SJCRH30 (cell line): ENCODE data around the gene STAG2. TPM values are rescaled to one million over a fixed set of nuclear protein-coding genes. Genes with fewer than 3 reads are reported as not detected.
"Not testable (repeated sequence)": the region's sequence is repeated elsewhere in the genome, so short reads cannot be mapped to it uniquely, and the experiment has no call there.

Source experiments
- DNase-seq, 2 experiments: peaks; one replicate each; pipeline ENCODE4 v3.0.0-alpha.2; 2015 to 2020
- H3K27ac ChIP-seq: fragments of 250-450 bp; sonication (Bioruptor Pico); 2 replicates; pipeline ENCODE4 v1.5.1; 2020; ENCODE audit warnings: mild to moderate bottlenecking, moderate library complexity
- H3K27me3 ChIP-seq: fragments of 250-450 bp; sonication (Bioruptor Pico); 2 replicates; pipeline ENCODE4 v1.5.1; 2020; ENCODE audit warnings: mild to moderate bottlenecking, moderate library complexity
- H3K36me3 ChIP-seq: fragments of 250-450 bp; sonication (Bioruptor Pico); 2 replicates; pipeline ENCODE4 v1.5.1; 2020; ENCODE audit warnings: mild to moderate bottlenecking, moderate library complexity
- H3K4me1 ChIP-seq: fragments of 250-450 bp; sonication (Bioruptor Pico); 2 replicates; pipeline ENCODE4 v1.5.1; 2020; ENCODE audit warnings: mild to moderate bottlenecking, moderate library complexity
- H3K4me3 ChIP-seq: fragments of 250-450 bp; sonication (Bioruptor Pico); 2 replicates; pipeline ENCODE4 v1.5.1; 2020; ENCODE audit warnings: mild to moderate bottlenecking, moderate library complexity
- H3K9me3 ChIP-seq: fragments of 250-450 bp; sonication (Bioruptor Pico); replicated peaks from 2 replicates; pipeline ENCODE4 v1.5.1; 2020; ENCODE audit warnings: mild to moderate bottlenecking, moderate library complexity
- total RNA-seq: library from RNA; depleted of rRNA; stranded (reverse); fragments of >200 nt; shearing (Covaris generic); gene quantifications from 2 replicates; pipeline ENCODE4 v1.2.3, GENCODE V29; 2014

Gene STAG2
- total RNA-seq, 1 experiment from 2014 or later = 299 TPM

DNA sequence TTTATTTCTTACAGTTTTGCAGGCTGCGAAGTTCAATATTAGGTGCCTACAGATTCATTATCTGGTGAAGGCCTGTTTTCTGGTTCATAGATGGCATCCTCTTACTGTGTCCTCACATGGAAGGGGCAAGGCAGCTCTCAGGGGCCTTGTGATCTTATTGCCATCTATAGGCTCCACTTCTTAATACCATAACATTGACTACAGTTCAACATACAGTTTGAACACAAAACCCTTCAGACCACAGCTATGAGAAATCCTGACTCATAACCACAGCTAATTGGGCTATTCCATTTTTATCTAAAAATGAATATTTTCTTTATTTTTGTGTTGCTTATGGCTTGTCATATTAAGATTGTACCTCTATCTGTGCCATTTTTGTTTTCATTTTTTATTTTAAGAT, 72.3 kb downstream of the STAG2 start:
- Histone ChIP-seq H3K27ac (no peak overlapping the region), H3K9me3 (no peaks in the 10 kb centered on the region), H3K36me3 (peaks cover 61% of the 10 kb centered on the region), H3K4me1 (peaks cover 4% of the 10 kb centered on the region; the same call in 1 of the 2 replicates), H3K4me3 (no peak overlapping the region), H3K27me3 (no peaks in the 10 kb centered on the region)
- DNase-seq = peak in 1 of 2 experiments; percentile 11

DNA sequence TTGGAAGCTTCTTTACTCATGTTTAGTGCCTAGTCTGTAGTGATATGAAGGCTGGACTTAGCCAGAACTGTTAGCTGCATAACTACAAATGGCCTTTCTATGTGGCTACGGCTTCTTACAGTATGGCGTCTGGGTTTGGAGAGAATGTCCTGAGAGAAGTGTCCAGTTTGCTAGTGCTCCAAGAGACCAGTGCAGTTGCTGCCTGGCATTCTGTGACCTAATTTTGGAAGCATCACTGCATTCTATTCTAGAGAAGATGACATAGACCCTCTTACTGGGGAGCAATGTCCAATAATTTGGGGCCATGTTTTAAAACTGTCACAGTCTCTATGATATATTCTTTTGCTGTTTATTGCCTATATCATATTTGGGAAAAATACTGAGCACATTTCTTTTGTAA, 74.2 kb downstream of the STAG2 start:
- Histone ChIP-seq H3K9me3 (no peaks in the 10 kb centered on the region), H3K4me3 (no peak overlapping the region), H3K27me3 (no peaks in the 10 kb centered on the region), H3K36me3 (peaks cover 71% of the 10 kb centered on the region), H3K4me1 (peaks cover 4% of the 10 kb centered on the region; the same call in 1 of the 2 replicates), H3K27ac (no peak overlapping the region)
- no peak for DNase-seq

- no peak overlapping the region for H3K4me3 ChIP-seq
- no peak for DNase-seq
- H3K27me3 ChIP-seq = no peaks in the 10 kb centered on the region
- no peaks in the 10 kb centered on the region for H3K4me1 ChIP-seq
- H3K9me3 ChIP-seq = no peaks in the 10 kb centered on the region
- peaks cover 66% of the 10 kb centered on the region for H3K36me3 ChIP-seq
- H3K27ac ChIP-seq = no peak overlapping the region
Observed at GRCh38 chrX:124042042-124042441, 80.5 kb downstream of the STAG2 start.

GRCh38 chrX:124045109-124045508, 83.6 kb downstream of the STAG2 start:
- H3K9me3 ChIP-seq = no peaks in the 10 kb centered on the region
- H3K36me3 ChIP-seq = peaks cover 60% of the 10 kb centered on the region
- no peak overlapping the region for H3K27ac ChIP-seq
- no peak for DNase-seq
- no peaks in the 10 kb centered on the region for H3K4me1 ChIP-seq
- no peak overlapping the region for H3K4me3 ChIP-seq
- no peaks in the 10 kb centered on the region for H3K27me3 ChIP-seq

GRCh38 chrX:124084417-124084816, 122.9 kb downstream of the STAG2 start:
- H3K9me3 ChIP-seq, H3K4me1 ChIP-seq, H3K27me3 ChIP-seq, H3K27ac ChIP-seq, H3K4me3 ChIP-seq, DNase-seq: not testable (repeated sequence)
- H3K36me3 ChIP-seq = peaks cover 84% of the 10 kb centered on the region

DNA sequence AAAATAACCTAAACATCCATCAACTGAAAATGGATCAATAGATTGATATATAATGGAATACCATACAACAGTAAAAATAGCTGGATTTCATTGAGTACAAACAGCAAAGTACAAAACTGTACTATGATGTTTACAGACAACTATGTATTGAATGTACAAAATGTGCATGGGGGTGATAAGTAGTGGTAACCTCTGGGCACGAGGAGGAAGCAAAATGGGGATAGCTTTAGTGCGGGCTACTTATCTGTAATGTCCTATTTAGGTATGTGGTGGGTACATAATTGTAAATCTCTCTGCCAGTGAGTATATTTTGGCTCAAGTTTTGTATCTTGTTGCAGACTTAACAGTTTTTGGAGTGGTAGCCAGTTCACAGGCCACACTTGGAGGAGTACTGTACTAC, 123.6 kb downstream of the STAG2 start:
- Histone ChIP-seq H3K27me3 (no peaks in the 10 kb centered on the region), H3K4me1 (no peaks in the 10 kb centered on the region), H3K4me3 (no peak overlapping the region), H3K36me3 (peaks cover 81% of the 10 kb centered on the region), H3K9me3 (no peaks in the 10 kb centered on the region), H3K27ac (no peak overlapping the region)
- no peak for DNase-seq

GRCh38 chrX:124086411-124086810, 124.9 kb downstream of the STAG2 start:
- Histone ChIP-seq H3K27me3 (no peaks in the 10 kb centered on the region), H3K4me3 (no peak overlapping the region), H3K9me3 (no peaks in the 10 kb centered on the region), H3K27ac (no peak overlapping the region), H3K36me3 (peaks cover 81% of the 10 kb centered on the region), H3K4me1 (no peaks in the 10 kb centered on the region)
- no peak for DNase-seq

GRCh38 chrX:124087000-124087746, 125.7 kb downstream of the STAG2 start:
- no peaks in the 10 kb centered on the region for H3K4me1 ChIP-seq
- peaks cover 81% of the 10 kb centered on the region for H3K36me3 ChIP-seq
- no peak for DNase-seq
- H3K27me3 ChIP-seq = no peaks in the 10 kb centered on the region
- no peaks in the 10 kb centered on the region for H3K9me3 ChIP-seq
- no peak overlapping the region for H3K27ac ChIP-seq
- no peak overlapping the region for H3K4me3 ChIP-seq

- DNase-seq = no peak
- H3K27ac ChIP-seq = no peak overlapping the region
- no peaks in the 10 kb centered on the region for H3K4me1 ChIP-seq
- no peak overlapping the region for H3K4me3 ChIP-seq
- no peaks in the 10 kb centered on the region for H3K9me3 ChIP-seq
- no peaks in the 10 kb centered on the region for H3K27me3 ChIP-seq
- peaks cover 83% of the 10 kb centered on the region for H3K36me3 ChIP-seq
Observed at GRCh38 chrX:124093222-124093621, 131.7 kb downstream of the STAG2 start.

- Histone ChIP-seq H3K27ac (no peak overlapping the region), H3K27me3 (no peaks in the 10 kb centered on the region), H3K4me3 (no peak overlapping the region), H3K9me3 (no peaks in the 10 kb centered on the region), H3K36me3 (peaks cover 86% of the 10 kb centered on the region), H3K4me1 (no peaks in the 10 kb centered on the region)
- DNase-seq = no peak
Observed at GRCh38 chrX:124097116-124097515, 135.6 kb downstream of the STAG2 start.

- Histone ChIP-seq H3K4me1 (no peaks in the 10 kb centered on the region), H3K4me3 (no peak overlapping the region), H3K27me3 (no peaks in the 10 kb centered on the region), H3K9me3 (no peaks in the 10 kb centered on the region), H3K27ac (no peak overlapping the region), H3K36me3 (peaks cover 86% of the 10 kb centered on the region)
- DNase-seq = peak; percentile 9 to 60
Observed at GRCh38 chrX:124098089-124098488, 136.6 kb downstream of the STAG2 start.

DNA sequence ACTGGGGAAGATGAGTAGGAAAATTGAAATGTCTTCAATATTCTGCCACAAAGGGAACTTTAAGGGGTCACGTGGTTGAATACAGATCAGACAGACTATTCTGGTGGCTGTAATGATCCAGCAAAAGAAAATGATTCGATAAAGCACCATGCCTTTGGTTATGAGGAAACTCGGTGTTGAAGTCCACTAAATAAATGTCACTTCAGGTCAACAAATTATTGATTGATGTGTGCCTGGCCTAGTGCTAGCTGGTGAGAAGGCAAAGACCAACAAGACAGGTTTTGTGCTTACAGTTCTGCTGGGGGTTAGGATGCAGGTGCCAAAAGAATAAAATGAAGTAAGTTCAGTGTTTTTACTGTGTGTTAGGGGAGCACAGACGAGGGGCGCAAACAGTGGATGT, 142.5 kb downstream of the STAG2 start:
- no peak overlapping the region for H3K4me3 ChIP-seq
- H3K36me3 ChIP-seq = peaks cover 46% of the 10 kb centered on the region
- no peak overlapping the region for H3K27ac ChIP-seq
- H3K27me3 ChIP-seq = no peaks in the 10 kb centered on the region
- H3K4me1 ChIP-seq = no peaks in the 10 kb centered on the region
- no peaks in the 10 kb centered on the region; the same call in 1 of the 2 replicates for H3K9me3 ChIP-seq
- no peak for DNase-seq

GRCh38 chrX:124104512-124104911, 143.0 kb downstream of the STAG2 start:
- H3K36me3 ChIP-seq = peaks cover 41% of the 10 kb centered on the region
- not testable (repeated sequence) for H3K9me3 ChIP-seq, H3K27ac ChIP-seq, H3K27me3 ChIP-seq, H3K4me3 ChIP-seq, H3K4me1 ChIP-seq, DNase-seq

GRCh38 chrX:124113621-124114600, 152.4 kb downstream of the STAG2 start:
- no peak for DNase-seq
- H3K4me1 ChIP-seq = no peaks in the 10 kb centered on the region
- no peak overlapping the region for H3K27ac ChIP-seq
- no peaks in the 10 kb centered on the region for H3K9me3 ChIP-seq
- H3K36me3 ChIP-seq = no peaks in the 10 kb centered on the region
- no peaks in the 10 kb centered on the region for H3K27me3 ChIP-seq
- H3K4me3 ChIP-seq = no peak overlapping the region

- H3K27me3 ChIP-seq = no peaks in the 10 kb centered on the region
- H3K27ac ChIP-seq = no peak overlapping the region
- no peaks in the 10 kb centered on the region for H3K9me3 ChIP-seq
- H3K4me3 ChIP-seq = no peak overlapping the region
- no peaks in the 10 kb centered on the region for H3K36me3 ChIP-seq
- no peaks in the 10 kb centered on the region for H3K4me1 ChIP-seq
- DNase-seq = no peak
Observed at GRCh38 chrX:124117325-124117724, 155.8 kb downstream of the STAG2 start.
